B cell (primary cell): ENCODE results near the gene CABP2. TPM values are rescaled to one million over a fixed set of nuclear protein-coding genes. Genes with fewer than 3 reads are reported as not detected.

ENCODE experiments used
- ATAC-seq: fragments of 200-7000 bp; cut with Tn5 transposase; one replicate; pipeline ENCODE4 v1.10.0; 2021; ENCODE audit warnings: low read depth, mild to moderate bottlenecking, moderate number of reproducible peaks, moderate library complexity
- CTCF ChIA-PET: fragments of 350-600 bp; sonication (Branson Sonifier 250); formaldehyde crosslinking; loops from one replicate; lab custom pipeline; 2021; ENCODE audit warnings: antibody characterized with exemption, inconsistent platforms; lab: Charles Lee
- POLR2A ChIA-PET: fragments of 350-600 bp; sonication (Branson Sonifier 250); formaldehyde crosslinking; loops from one replicate; lab custom pipeline; 2021; ENCODE audit warnings: antibody characterized with exemption; lab: Charles Lee
- DNase-seq: peaks from one replicate; pipeline ENCODE4 v3.0.0; 2013
- H2AFZ ChIP-seq: 2 replicates; pipeline ENCODE4 v1.6.1; 2012; ENCODE audit warnings: mild to moderate bottlenecking, low read depth, low read length; ENCODE audit not compliant: insufficient read depth, poor library complexity, severe bottlenecking
- H3K27ac ChIP-seq, 2 donors: 1 replicate in 1 of 2; 2 replicates in 1 of 2; pipeline ENCODE4 v1.5.1; 2012 to 2013; ENCODE audit warnings: low read length in 2 of 2, mild to moderate bottlenecking in 2 of 2, moderate library complexity in 1 of 2
- H3K27me3 ChIP-seq, 4 experiments: fragments of 200-600 bp in 1 of 4; sonication (generic) in 1 of 4; replicated peaks in 1 of 4; 1 replicate in 2 of 4; 2 replicates in 2 of 4; pipeline versions ENCODE4 v1.6.1 to v1.7.0; 2013 to 2016; ENCODE audit warnings: low read length in 3 of 4, mild to moderate bottlenecking in 2 of 4, mixed read lengths in 1 of 4, moderate library complexity in 1 of 4; ENCODE audit not compliant: insufficient read depth in 4 of 4, control insufficient read depth in 3 of 4; ENCODE audit errors: control extremely low read depth in 1 of 4
- H3K36me3 ChIP-seq, 2 experiments: replicated peaks in 1 of 2; 1 replicate in 1 of 2; 2 replicates in 1 of 2; pipeline versions ENCODE4 v1.6.1 to v1.7.1; 2013; ENCODE audit warnings: low read length in 1 of 2; ENCODE audit not compliant: insufficient read depth in 2 of 2, control insufficient read depth in 1 of 2; ENCODE audit errors: control extremely low read depth in 1 of 2, extremely low read depth in 1 of 2
- H3K4me1 ChIP-seq, 2 donors: fragments of 200-600 bp in 1 of 2; sonication (generic) in 1 of 2; 1 replicate in 1 of 2; 2 replicates in 1 of 2; pipeline versions ENCODE4 v1.5.1 to v1.6.1; 2013 to 2017; ENCODE audit warnings: low read length in 2 of 2; ENCODE audit not compliant: control insufficient read depth in 2 of 2, insufficient read depth in 2 of 2
- H3K4me2 ChIP-seq: replicated peaks from 2 replicates; pipeline ENCODE3; 2012; ENCODE audit warnings: mild to moderate bottlenecking, low read depth, low read length; ENCODE audit not compliant: poor library complexity, severe bottlenecking
- H3K4me3 ChIP-seq, 5 experiments: fragments of 200-600 bp in 1 of 5; sonication (generic) in 1 of 5; 1 replicate in 3 of 5; 2 replicates in 2 of 5; pipeline versions ENCODE4 v1.5.1 to v1.7.0; 2011 to 2016; ENCODE audit warnings: low read length in 4 of 5, mild to moderate bottlenecking in 4 of 5, low read depth in 2 of 5, control low read depth in 1 of 5, moderate library complexity in 1 of 5; ENCODE audit not compliant: insufficient read depth in 1 of 5; ENCODE audit errors: control extremely low read depth in 1 of 5, extremely low read depth in 1 of 5
- H3K79me2 ChIP-seq: fragments of 200-600 bp; sonication (generic); one replicate; pipeline ENCODE4 v1.6.0; 2016; ENCODE audit warnings: low read length; ENCODE audit not compliant: control insufficient read depth, insufficient read depth
- H3K9ac ChIP-seq: fragments of 200-600 bp; sonication (generic); 2 replicates; pipeline ENCODE4 v1.6.1; 2017; ENCODE audit warnings: mild to moderate bottlenecking, low read length, moderate library complexity
- H3K9me3 ChIP-seq, 3 donors: one replicate each; pipeline versions ENCODE4 v1.6.1 to v1.7.1; 2013; ENCODE audit warnings: low read length in 2 of 3; ENCODE audit not compliant: control insufficient read depth in 2 of 3, insufficient read depth in 1 of 3; ENCODE audit errors: control extremely low read depth in 1 of 3
- H4K20me1 ChIP-seq: 2 replicates; pipeline ENCODE4 v1.6.0; 2012; ENCODE audit warnings: mild to moderate bottlenecking, low read length; ENCODE audit not compliant: insufficient read depth, control insufficient read depth, poor library complexity, severe bottlenecking
- H3K27ac Mint-ChIP-seq: one replicate; pipeline ENCODE4 v1.8.0; 2021; ENCODE audit warnings: mixed read lengths
- H3K27me3 Mint-ChIP-seq: one replicate; pipeline ENCODE4 v1.8.0; 2021; ENCODE audit warnings: mixed read lengths
- H3K4me1 Mint-ChIP-seq: one replicate; pipeline ENCODE4 v1.8.0; 2021; ENCODE audit warnings: mixed read lengths
- H3K4me3 Mint-ChIP-seq: one replicate; pipeline ENCODE4 v1.8.0; 2021; ENCODE audit warnings: mixed read lengths
- H3K9me3 Mint-ChIP-seq: one replicate; pipeline ENCODE4 v1.8.0; 2022; ENCODE audit warnings: mixed read lengths; ENCODE audit not compliant: insufficient read depth
- EZH2 ChIP-seq: IDR thresholded peaks from 2 replicates; pipeline ENCODE4 v1.6.1; 2012; ENCODE audit warnings: borderline replicate concordance, low read depth, mild to moderate bottlenecking, moderate library complexity, low read length; ENCODE audit not compliant: insufficient read depth, poor library complexity, severe bottlenecking
- WGBS: methylation state at CpG from one replicate; pipeline ENCODE4 v1.1.5; 2013; ENCODE audit warnings: missing lambda C conversion rate; ENCODE audit not compliant: insufficient coverage; 5-methylcytosine and 5-hydroxymethylcytosine counted together
- intact Hi-C: fragments of 100-400 bp; cut with micrococcal nuclease; formaldehyde crosslinking; loops from one replicate; pipeline ENCODE4 v1.10.0; 2022
- polyA plus RNA-seq: library from polyadenylated mRNA; depleted of rRNA; stranded (reverse); fragments of >200 nt; gene quantifications from 2 replicates; pipeline ENCODE4 v1.2.3, GENCODE V29; 2012
- total RNA-seq, 2 donors: library from RNA; stranded (reverse); fragments of 120-200 nt in 1 of 2; gene quantifications; 1 replicate in 1 of 2; 2 replicates in 1 of 2; pipeline versions ENCODE4 v1.2.3 to v1.2.4, GENCODE V29; 2013 to 2022
- TF ChIP-seq, protein P1 (sequence below): fragments of 200-600 bp; IDR thresholded peaks from one replicate; pipeline ENCODE4 v1.8.0; 2022; ENCODE audit warnings: antibody characterized with exemption, mild to moderate bottlenecking

Gene CABP2
- total and polyA plus RNA-seq, 2 donors (not counting 1 experiment from before 2014, with no cell fraction given) = not detected

DNA sequence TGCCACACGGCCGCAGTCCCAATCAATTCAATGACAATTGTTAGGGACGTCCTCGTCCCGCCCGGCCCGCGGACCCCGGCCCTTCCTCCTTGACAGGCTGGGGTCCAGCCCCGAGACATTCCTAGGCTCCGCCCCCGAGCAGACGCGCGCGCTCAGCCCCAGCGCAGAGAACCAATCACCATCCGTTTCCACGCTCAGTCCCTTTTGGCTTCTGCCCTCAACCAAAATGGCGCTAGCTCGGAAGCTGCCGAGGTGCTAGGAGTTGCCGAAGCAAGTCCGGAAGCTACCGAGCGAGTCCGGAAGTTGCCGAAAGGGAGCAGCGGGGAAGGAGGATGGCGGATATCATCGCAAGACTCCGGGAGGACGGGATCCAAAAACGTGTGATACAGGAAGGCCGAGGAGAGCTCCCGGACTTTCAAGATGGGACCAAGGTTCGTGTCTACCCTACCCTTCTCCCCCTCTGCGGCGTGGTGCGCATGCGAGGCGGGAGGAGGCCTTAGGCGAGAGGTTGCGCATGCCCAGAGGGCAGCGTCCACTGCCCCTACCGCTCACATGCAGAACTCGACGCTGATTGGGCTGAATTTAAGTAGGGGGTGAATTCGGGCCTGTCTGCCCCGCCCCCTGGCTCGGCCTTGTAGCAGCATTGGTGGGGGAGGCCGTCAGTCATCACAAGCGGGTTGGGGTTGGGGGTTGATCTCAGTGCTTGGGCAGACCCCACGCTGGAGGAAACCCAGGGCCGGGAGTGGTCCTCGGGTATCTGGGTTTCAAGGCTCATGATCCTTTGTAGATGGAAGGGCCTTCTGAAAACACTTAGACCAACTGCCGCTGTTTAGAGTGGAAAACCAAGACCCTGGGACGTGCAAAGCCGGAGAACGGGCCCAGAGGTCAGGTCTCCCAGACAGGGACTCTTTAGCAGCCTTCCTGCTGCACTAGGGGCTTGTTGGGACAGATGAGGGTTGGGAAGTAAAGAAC lies 40.1 kb downstream of the CABP2 start, which contains the start of gene AIP:
TSS of gene AIP (plus strand) at position 200 of the 972 bp plus-strand sequence. CDS start at position 333, 133 bp downstream.
- ATAC-seq (peak; percentile 87), DNase-seq (peak; percentile 98)
- H3K79me2 ChIP-seq = peaks cover 42% of the 10 kb centered on the region
- H3K36me3 ChIP-seq = peaks cover 0 to 18% of the 10 kb centered on the region in 2 experiments
- H3K9ac ChIP-seq = peak within 1 kb of the TSS; percentile 71
- no peak for TF ChIP-seq EZH2
- TF ChIP-seq, protein P1, sequence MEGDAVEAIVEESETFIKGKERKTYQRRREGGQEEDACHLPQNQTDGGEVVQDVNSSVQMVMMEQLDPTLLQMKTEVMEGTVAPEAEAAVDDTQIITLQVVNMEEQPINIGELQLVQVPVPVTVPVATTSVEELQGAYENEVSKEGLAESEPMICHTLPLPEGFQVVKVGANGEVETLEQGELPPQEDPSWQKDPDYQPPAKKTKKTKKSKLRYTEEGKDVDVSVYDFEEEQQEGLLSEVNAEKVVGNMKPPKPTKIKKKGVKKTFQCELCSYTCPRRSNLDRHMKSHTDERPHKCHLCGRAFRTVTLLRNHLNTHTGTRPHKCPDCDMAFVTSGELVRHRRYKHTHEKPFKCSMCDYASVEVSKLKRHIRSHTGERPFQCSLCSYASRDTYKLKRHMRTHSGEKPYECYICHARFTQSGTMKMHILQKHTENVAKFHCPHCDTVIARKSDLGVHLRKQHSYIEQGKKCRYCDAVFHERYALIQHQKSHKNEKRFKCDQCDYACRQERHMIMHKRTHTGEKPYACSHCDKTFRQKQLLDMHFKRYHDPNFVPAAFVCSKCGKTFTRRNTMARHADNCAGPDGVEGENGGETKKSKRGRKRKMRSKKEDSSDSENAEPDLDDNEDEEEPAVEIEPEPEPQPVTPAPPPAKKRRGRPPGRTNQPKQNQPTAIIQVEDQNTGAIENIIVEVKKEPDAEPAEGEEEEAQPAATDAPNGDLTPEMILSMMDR = no peak
- WGBS = 11% methylated on average over 59 of the region's 60 CpGs
- peak within 1 kb of the TSS; percentile 83 for H2AFZ ChIP-seq
- peak within 1 kb of the TSS; percentile 75 to 79 for H3K27ac ChIP-seq
- CTCF ChIA-PET = interaction anchor here (0.8 to 4.0 kb wide), 11 partner anchors 15 to 132 kb away, joined by 3 to 19 read pairs (median 5); partner anchors contain the start of genes PITPNM1, PPP1CA, RAD9A and RPS6KB2
- H3K9me3 ChIP-seq = no peaks in the 10 kb centered on the region
- peaks cover 56% of the 10 kb centered on the region for H3K4me1 Mint-ChIP-seq
- H3K9me3 Mint-ChIP-seq = no peaks in the 10 kb centered on the region
- intact Hi-C loops = loop anchor here (1.0 to 2.0 kb wide), 7 partner anchors 14 to 206 kb away; partner anchors contain the start of genes CDK2AP2, PITPNM1, PTPRCAP and RPS6KB2
- H3K27ac Mint-ChIP-seq = peak within 1 kb of the TSS; percentile 100
- H3K4me1 ChIP-seq = peaks cover 38 to 56% of the 10 kb centered on the region in 2 donors
- H3K4me3 ChIP-seq = peak within 1 kb of the TSS; percentile 56 to 99 (median 68)
- H3K27me3 Mint-ChIP-seq = no peaks in the 10 kb centered on the region
- no peaks in the 10 kb centered on the region for H3K27me3 ChIP-seq
- POLR2A ChIA-PET = interaction anchor here (0.5 to 4.9 kb wide), 16 partner anchors 8 to 195 kb away, joined by 3 to 53 read pairs (median 4); partner anchors contain the start of genes PITPNM1, POLD4, PPP1CA and PTPRCAP
- H3K4me2 ChIP-seq = peak within 1 kb of the TSS; percentile 89
- peak within 1 kb of the TSS; percentile 99 for H3K4me3 Mint-ChIP-seq
- H4K20me1 ChIP-seq = peaks cover 35% of the 10 kb centered on the region
